ENCODE measurements around the gene PRR14. TPM values are rescaled to one million over a fixed set of nuclear protein-coding genes. Genes with fewer than 3 reads are reported as not detected.
"Not testable (repeated sequence)": the region's sequence is repeated elsewhere in the genome, so short reads cannot be mapped to it uniquely, and the experiment has no call there.

PRR14 gene
- total RNA-seq, 1 donor from 2014 or later, result 13.7 TPM

DNA sequence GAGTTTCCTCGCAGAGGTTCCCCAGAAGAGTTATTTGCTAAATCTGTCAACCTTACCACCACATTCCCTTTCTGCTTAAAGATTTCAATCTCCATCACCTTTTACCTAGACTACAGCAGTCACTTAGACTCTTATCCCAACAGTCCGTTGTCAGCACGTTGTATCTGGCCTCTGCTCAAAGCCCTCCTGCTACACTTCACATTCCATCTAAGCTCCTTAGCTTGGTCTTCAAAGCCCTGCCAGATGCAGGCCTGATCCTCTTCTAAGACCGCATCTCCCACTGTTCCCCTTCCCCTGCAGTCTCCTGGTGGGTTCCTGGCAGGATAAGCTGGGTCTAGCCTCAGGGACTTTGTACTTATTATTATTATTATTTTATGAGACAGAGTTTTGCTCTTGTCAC lies 37.9 kb downstream of the PRR14 start:
- no peak for DNase-seq (ENCODE audit: low read depth)

DNA sequence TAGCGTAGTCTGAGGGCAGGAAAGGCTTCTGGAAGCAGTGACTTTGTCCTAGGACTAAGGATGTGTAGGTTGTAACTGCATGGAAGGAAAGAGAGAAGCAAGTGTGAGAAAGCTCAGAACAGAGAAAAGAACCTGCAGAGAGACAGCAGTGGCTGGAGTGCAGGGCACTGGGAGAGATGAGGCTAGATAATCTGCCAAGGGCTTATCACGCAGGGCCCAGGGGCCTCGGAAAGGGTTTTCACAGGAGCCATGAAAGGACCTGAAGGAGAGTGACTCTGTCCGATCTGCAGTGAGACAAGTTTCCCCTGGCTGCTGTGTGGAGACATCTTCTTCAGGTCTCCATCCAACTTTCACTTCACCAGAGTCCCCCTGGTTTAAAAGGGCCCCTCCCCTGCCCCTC lies 41.1 kb downstream of the PRR14 start:
- no peak for DNase-seq (ENCODE audit: low read depth)

DNA sequence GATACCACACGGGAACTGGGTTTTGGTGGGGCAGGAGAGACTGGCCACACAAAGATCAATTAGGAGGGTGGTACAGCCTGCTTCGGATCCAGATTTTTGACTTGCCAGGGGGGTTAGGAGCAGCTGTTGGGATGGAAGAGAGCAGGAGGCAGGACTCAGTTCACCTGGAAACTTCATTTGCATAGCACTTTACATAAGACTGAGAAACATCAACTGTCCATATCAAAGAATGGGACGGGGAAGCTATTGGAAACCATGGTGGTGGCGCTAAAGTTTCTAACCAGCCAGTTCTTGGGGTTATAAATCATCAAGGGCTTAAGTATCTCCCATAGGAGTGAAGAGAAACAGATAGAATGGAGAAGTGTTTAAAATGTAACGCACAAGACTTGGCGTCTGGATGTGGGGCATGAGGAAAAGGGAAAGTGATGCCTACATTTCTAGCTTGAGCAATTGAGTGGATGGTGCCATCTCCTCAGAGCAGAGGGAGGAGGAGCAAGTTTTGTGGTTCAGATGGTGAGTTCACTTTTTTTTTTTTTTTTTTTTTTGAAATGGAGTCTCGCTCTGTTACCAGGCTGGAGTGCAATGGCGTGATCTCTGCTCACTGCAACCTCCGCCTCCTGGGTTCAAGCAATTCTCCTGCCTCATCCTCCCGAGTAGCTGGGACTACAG lies 41.8 kb downstream of the PRR14 start:
- no peak for DNase-seq (ENCODE audit: low read depth)

DNA sequence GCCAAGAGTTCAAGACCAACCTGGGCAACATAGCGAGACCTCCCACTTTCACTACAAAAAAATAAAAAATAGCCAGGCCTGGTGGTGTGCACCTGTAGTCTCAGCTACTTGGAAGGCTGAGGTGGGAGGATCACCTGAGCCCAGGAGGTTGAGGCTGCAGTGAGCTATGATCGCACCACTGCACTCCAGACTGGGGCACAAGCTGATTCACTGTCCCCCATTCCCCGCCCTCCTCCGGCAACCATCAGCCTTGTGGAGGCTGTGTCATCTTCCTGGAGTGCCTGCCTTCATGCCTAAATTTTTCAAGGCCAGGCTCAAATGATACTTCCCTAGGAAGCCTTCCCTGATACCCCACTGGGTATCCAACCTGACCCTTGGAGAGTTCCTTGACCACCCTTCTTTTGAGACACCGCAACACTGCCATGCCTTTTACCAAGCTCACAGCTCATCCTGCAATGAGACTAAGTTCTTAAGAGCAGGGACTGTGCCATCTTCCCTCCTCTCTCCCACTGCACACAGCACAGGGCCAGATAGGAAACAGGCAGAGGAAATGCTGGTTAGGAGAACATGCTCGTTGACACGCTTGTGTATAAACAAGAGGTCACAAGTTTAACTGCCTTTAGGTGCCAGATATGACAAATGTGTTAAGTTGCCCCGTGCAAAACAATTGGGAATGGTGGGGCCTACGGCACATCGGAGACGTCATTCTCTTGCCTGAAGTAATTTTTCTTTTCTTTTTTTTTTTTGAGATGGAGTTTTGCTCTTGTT lies 44.4 kb downstream of the PRR14 start:
- no peak for DNase-seq (ENCODE audit: low read depth)

DNA sequence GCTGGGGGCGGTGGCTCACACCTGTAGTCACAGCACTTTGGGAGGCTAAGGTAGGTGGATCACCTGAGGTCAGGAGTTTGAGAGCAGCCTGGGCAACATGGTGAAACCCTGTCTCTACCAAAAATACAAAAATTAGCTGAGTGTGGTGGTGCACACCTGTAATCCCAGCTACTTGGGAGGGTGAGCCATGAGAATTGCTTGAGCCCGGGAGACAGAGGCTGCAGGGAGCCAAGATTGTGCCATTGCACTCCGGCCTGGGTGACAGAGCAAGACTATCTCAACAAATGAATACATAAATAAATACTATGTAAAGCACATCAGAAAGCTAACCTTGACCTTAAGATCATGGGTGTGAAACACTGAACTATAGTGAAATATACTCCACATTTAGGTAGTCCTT lies 45.9 kb downstream of the PRR14 start:
- DNase-seq (ENCODE audit: low read depth), result not testable (repeated sequence)

DNA sequence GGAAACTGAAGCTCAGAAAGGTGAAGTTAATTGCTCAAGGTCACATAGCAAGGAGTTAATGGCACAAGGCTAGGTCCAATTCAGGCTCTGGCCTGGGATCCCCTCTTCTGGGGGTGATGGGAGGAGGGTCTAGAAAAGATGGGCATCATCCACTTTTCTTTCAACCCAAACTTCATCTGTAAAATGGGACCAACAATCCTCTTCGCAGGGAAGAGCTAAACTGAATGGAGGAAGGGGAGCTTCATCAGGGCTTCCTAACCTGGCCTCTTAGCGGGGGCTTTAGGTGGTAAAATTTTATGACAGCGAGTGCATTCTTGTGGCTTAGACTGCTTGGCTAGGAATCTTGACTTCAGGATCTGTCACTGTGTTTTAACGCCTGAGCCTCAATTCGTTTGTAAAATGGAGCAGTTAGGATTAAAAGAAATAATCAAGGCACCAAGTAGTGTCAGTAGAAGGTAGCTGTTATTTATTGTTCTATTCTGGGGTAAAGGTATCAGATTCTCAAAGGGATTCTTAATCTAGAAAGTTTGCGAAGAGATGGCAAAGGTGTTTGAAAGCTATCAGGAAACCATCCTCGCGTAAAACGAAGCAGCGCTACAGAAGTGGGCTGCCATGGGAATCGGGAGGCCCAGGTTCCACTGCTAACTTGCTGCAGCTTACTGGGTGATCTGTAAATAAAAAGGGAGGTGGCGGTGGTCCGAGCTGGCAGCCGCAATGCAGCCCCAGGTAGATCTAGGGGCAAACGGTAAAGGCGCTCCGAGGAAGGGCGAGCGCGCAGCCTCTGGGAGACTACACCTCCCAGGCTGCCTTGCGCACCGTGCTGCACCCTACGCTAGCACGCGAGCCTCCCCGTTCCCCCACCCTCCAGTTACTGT lies 46.7 kb downstream of the PRR14 start:
- DNase-seq (ENCODE audit: low read depth), result no peak

DNA sequence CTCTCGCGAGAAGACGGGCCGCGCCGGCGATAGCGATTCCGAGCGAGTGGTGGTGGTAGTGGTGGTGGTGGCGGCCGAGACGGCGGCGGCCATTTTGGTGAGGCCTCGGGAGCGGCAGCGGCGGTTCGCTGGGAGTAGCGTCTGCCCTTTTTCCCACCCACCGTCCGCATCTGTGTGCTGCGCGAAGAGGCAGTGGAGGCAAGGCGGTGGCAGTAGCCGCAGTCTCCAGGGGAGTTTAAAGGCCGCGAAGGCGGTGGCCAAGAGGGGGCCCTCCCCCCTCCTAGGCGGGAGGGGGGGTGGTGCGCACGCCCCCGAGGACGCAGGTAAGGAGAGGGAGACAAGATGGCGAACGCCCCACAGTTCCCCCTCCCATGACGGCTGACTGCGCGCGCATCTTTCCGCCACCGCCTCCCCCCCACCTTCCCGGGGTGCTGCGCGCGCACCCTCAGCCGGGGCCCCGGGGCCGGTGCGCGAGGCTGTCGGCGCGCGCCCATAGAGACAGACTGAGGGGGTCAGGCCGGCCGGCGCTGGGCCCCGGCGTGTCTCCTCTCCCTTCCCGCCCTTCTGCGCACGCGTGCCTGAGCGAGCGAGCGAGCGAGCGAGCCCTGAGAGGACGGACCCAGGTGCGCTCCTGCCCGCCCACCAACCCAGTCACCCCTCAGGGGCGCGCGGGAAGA lies 47.5 kb downstream of the PRR14 start:
- DNase-seq (ENCODE audit: low read depth), result peak; percentile 97

DNA sequence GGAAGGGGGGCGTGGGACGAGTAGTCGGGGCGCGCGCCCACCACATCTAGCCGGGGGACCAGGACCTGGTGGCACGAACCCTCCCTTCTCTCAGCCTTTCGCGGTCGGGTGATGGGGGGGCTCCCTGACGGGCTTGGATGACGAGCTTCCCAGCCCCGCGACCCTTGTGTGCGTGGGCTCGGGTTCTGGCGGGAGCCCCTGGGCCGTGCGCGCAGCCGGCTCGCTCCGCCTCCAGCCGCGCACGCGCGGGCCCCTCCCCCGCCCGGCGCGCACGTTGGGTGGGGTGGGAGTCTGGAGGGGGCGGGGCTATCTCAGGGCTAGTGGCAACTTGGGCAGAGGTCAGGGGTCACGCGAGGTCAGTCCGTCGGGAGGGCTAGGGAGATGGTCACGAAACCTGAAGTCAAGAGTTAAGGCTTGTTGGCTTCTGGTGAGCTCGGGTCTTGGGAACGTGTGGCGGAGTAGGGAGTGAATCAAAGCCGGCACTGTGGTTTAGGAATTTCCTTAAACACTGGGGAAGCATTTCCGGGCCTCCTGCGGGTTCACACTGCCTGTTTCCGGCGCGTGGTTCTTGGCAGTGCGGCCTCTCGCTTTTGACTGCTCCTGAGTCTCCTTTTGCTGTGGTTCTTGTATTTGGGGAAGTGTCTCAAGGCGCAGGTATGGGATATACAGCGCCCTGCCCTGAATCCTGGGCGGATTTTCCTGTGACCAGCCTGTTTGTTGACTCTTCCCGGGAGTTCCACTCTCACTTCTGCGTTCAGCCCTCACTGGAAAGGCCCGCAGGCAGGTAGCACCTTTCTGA lies 48.3 kb downstream of the PRR14 start, which contains the start of gene SRCAP:
TSS of gene SRCAP (plus strand) at position 356 of the 799 bp plus-strand sequence. CDS start 1,654 bp downstream, outside the sequence.
- DNase-seq (ENCODE audit: low read depth), result peak; percentile 80

DNA sequence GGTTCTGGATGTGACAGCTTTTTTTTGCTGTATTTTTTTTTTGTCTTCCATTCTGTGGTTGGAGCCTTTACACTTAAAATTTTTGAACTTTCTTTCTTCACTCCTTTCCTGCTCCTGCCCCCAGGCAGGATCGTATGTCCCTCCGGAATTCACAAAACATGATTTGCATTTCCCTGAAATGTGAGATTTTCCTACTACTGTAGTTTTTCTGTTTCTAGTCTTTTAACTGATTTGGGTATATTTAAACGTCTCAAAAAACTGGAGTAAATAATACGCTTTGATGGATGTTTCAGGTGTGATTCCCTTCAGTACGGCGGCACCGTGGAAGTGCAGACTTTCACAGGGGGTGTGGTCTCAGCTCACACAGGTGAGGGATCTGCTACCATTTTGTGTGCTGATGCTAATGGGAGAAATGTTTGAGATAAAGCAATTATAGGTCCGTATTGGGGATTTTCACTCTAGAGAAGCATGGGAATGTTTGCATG lies 48.9 kb downstream of the PRR14 start:
- DNase-seq (ENCODE audit: low read depth), result no peak

DNA sequence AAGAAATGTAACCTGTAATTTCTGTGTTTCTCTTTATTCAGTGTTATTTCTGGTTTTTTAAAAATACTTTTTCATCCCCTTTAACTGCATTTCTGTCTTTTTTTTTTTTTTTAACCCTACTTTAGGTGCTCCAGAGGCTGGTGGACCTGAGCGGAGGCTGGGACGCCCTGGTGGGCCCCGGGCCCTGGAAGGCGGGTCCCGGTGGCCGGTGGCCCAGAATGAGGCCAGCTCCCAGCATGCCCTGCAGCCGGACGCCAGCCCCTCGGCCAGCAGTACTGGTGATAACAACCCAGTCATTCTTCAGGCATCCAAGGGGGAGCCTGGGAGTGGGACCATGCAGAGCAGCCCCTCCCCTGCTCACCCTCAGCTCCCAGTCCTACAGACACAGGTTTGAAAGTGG lies 49.7 kb downstream of the PRR14 start:
- no peak for DNase-seq (ENCODE audit: low read depth)

DNA sequence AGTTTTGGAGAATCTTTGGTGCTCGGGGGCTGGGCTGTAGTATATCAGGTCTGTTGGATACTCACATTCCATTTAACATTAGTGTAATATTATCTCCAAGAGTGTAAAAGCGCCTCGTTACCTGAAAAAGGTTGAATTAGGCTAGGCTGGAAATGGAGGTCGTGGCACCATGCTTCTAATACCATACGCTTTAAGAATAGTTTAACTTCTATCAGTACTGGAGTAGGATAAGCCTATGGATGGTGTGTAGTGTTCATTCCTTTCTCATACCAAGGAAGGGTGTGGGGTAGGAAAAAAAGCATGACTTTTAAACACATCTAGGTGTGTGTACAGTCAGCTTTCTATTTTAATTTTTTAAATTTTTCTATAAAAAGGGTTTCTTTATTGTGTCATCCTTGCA lies 50.2 kb downstream of the PRR14 start:
- DNase-seq (ENCODE audit: low read depth), result no peak

DNA sequence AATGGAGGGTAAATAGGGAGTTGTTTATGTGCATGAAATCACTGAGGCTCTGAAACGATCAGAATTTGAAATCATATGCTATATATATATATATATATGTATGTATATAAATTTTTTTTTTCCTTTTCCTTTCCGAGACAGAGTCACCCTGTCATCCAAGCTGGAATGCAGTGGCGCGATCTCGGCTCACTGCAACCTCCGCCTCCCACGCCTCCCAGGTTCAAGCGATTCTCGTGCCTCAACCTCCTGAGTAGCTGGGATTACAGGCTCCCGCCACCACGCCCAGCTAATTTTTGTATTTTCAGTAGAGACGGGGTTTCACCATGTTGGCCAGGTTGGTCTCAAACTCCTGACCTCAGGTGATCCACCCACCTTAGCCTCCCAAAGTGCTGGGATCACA lies 52.3 kb downstream of the PRR14 start:
- DNase-seq (ENCODE audit: low read depth), result not testable (repeated sequence)

DNA sequence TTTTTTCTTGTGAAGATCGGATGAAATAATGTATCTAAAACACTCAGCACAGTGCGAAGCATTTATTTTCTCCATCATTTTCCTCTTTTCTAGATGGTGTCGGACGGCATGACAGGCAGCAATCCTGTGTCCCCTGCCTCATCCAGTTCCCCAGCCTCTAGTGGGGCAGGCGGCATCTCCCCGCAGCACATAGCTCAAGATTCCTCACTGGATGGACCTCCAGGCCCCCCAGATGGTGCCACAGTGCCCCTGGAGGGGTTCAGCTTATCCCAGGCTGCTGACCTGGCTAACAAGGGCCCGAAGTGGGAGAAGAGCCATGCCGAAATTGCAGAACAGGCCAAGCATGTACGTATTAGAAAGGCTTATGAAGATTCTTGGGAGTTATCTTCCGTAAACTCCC lies 53.2 kb downstream of the PRR14 start:
- no peak for DNase-seq (ENCODE audit: low read depth)

Other genes with a start within 250 kb of the PRR14 start
- 27.7 and 33.6 TPM in 2 replicates for gene ZNF771, start 243.4 kb upstream of the PRR14 start, total RNA-seq
- gene DCTPP1, start 220.9 kb upstream of the PRR14 start, total RNA-seq, result 8.6 and 12.5 TPM in 2 replicates
- 6.8 and 7.8 TPM in 2 replicates for gene SEPHS2, start 205.1 kb upstream of the PRR14 start, total RNA-seq
- not detected in 2 replicates for gene ITGAL, start 178.2 kb upstream of the PRR14 start, total RNA-seq
- 38.4 and 56.8 TPM in 2 replicates for gene ZNF768, start 124.4 kb upstream of the PRR14 start, total RNA-seq
- gene ZNF747, start 116.1 kb upstream of the PRR14 start, total RNA-seq, result 11.9 and 14.0 TPM in 2 replicates
- gene ZNF764, start 92.6 kb upstream of the PRR14 start, total RNA-seq, result 8.4 and 9.0 TPM in 2 replicates
- gene ZNF688, start 79.2 kb upstream of the PRR14 start, total RNA-seq, result 7.4 and 8.7 TPM in 2 replicates
- 8.0 and 8.7 TPM in 2 replicates for gene ZNF785, start 65.3 kb upstream of the PRR14 start, total RNA-seq
- gene ZNF689, start 40.6 kb upstream of the PRR14 start, total RNA-seq, result 7.8 and 9.2 TPM in 2 replicates
- gene FBRS, start 7.5 kb downstream of the PRR14 start, total RNA-seq, result 24.6 and 25.1 TPM in 2 replicates
- gene SRCAP, start 48.2 kb downstream of the PRR14 start, total RNA-seq, result 13.9 TPM in 2 replicates
- 34.4 and 42.1 TPM in 2 replicates for gene PHKG2, start 97.5 kb downstream of the PRR14 start, total RNA-seq
- 3.9 and 4.1 TPM in 2 replicates for gene CFAP119, start 111.1 kb downstream of the PRR14 start, total RNA-seq
- gene RNF40, start 111.4 kb downstream of the PRR14 start, total RNA-seq, result 67.8 and 69.5 TPM in 2 replicates
- gene ZNF629, start 136.2 kb downstream of the PRR14 start, total RNA-seq, result 24.3 and 28.7 TPM in 2 replicates
- gene BCL7C, start 243.1 kb downstream of the PRR14 start, total RNA-seq, result 25.4 and 35.4 TPM in 2 replicates
- 4.2 and 5.6 TPM in 2 replicates for gene CTF1, start 245.7 kb downstream of the PRR14 start, total RNA-seq

Data from myocyte (in vitro differentiated cells).